Suprapubic skin (tissue), 4 donors: ENCODE data around the gene SMIM5. TPM values are rescaled to one million over a fixed set of nuclear protein-coding genes. Genes with fewer than 3 reads are reported as not detected.
"Not testable (repeated sequence)": the region's sequence is repeated elsewhere in the genome, so short reads cannot be mapped to it uniquely, and the experiment has no call there.

ENCODE experiments used
- DNase-seq, 2 donors: peaks; one replicate each; pipeline ENCODE4 v3.0.0-alpha.2; 2019; ENCODE audit warnings: low spot score in 2 of 2
- H3K27ac ChIP-seq: fragments of 200-600 bp; sonication (generic); one replicate; pipeline ENCODE4 v1.5.1; 2019
- H3K27me3 ChIP-seq: fragments of 200-600 bp; sonication (generic); one replicate; pipeline ENCODE4 v1.5.1; 2019
- H3K36me3 ChIP-seq: fragments of 200-600 bp; sonication (generic); one replicate; pipeline ENCODE4 v1.5.1; 2019
- H3K4me1 ChIP-seq: fragments of 200-600 bp; sonication (generic); one replicate; pipeline ENCODE4 v1.5.1; 2019
- H3K4me3 ChIP-seq: fragments of 200-600 bp; sonication (generic); one replicate; pipeline ENCODE4 v1.5.1; 2019; ENCODE audit warnings: mild to moderate bottlenecking
- H3K9me3 ChIP-seq: fragments of 200-600 bp; sonication (generic); one replicate; pipeline ENCODE4 v1.5.1; 2019
- EP300 ChIP-seq: sonication (generic); formaldehyde crosslinking; IDR thresholded peaks from one replicate; pipeline ENCODE4 v1.6.1; 2017; ENCODE audit warnings: antibody characterized with exemption
- POLR2A ChIP-seq, 2 donors: fragments of 450-650 bp; IDR thresholded peaks; one replicate each; pipeline ENCODE4 v1.6.1; 2017; ENCODE audit warnings: antibody characterized with exemption in 2 of 2, mild to moderate bottlenecking in 2 of 2, moderate library complexity in 2 of 2
- POLR2AphosphoS5 ChIP-seq, 3 donors: sonication (generic); formaldehyde crosslinking; IDR thresholded peaks; one replicate each; pipeline ENCODE4 v1.6.1; 2017; ENCODE audit warnings: antibody characterized with exemption in 3 of 3
- WGBS: methylation state at CpG from one replicate; pipeline ENCODE4 v1.1.5; 2018; 5-methylcytosine and 5-hydroxymethylcytosine counted together
- total RNA-seq, 4 donors: library from RNA; depleted of rRNA; stranded (reverse); fragments of >200 nt; gene quantifications; one replicate each; pipeline ENCODE4 v1.1.0, GENCODE V29; 2016
- TF ChIP-seq, protein P1 (sequence below), 2 donors: fragments of 200-600 bp in 1 of 2; fragments of 450-650 bp in 1 of 2; sonication (generic) in 1 of 2; IDR thresholded peaks; one replicate each; pipeline ENCODE4 v1.5.1; 2016 to 2019; ENCODE audit warnings: antibody characterized with exemption in 2 of 2, mild to moderate bottlenecking in 1 of 2, moderate library complexity in 1 of 2

SMIM5 gene
- total RNA-seq, 4 donors from 2014 or later, result 1.7 to 11.8 (median 8.6) TPM

DNA sequence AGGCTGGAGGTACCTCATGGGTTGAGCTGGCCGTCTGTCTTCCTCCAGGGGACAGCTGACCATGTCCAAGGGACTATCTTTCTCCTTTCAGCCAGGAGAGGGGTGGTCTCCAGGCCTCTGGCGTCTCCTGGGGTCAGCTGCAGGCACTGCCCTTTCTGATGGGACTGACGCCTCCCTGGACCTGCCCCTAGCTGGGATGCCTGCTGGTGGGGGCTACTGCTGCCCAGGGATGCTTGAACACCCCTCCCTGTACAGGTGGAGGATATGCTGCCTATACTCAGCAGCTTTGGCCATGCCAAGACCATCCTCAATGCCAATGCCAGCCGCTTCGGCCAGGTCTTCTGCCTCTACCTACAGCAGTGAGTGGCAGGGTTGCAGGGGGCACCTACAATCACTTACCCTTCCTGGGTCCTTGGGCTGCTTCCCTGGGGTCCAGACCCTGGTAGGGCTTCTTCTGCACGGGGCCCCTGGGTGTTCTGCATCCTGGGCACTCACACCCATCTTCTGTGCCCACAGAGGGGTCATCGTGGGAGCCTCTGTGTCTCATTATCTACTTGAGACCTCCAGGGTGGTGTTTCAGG lies 41.4 kb upstream of the SMIM5 start:
- no peak overlapping the region for H3K27ac ChIP-seq
- H3K4me3 ChIP-seq, result no peak overlapping the region
- TF ChIP-seq EP300, result no peak
- TF ChIP-seq POLR2AphosphoS5 (IDR thresholded peaks at IDR 0.05), result no peak
- no peak for TF ChIP-seq POLR2A (IDR thresholded peaks at IDR 0.05)
- TF ChIP-seq, protein P1, sequence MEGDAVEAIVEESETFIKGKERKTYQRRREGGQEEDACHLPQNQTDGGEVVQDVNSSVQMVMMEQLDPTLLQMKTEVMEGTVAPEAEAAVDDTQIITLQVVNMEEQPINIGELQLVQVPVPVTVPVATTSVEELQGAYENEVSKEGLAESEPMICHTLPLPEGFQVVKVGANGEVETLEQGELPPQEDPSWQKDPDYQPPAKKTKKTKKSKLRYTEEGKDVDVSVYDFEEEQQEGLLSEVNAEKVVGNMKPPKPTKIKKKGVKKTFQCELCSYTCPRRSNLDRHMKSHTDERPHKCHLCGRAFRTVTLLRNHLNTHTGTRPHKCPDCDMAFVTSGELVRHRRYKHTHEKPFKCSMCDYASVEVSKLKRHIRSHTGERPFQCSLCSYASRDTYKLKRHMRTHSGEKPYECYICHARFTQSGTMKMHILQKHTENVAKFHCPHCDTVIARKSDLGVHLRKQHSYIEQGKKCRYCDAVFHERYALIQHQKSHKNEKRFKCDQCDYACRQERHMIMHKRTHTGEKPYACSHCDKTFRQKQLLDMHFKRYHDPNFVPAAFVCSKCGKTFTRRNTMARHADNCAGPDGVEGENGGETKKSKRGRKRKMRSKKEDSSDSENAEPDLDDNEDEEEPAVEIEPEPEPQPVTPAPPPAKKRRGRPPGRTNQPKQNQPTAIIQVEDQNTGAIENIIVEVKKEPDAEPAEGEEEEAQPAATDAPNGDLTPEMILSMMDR (IDR thresholded peaks at IDR 0.05), result no peak
- no peaks in the 10 kb centered on the region for H3K27me3 ChIP-seq
- WGBS, result 88% methylated on average over 5 of the region's 7 CpGs
- DNase-seq, result no peak
- H3K4me1 ChIP-seq, result peaks cover 29% of the 10 kb centered on the region
- H3K36me3 ChIP-seq, result no peaks in the 10 kb centered on the region
- H3K9me3 ChIP-seq, result no peaks in the 10 kb centered on the region

GRCh38 chr17:75592348-75593020 lies 40.8 kb upstream of the SMIM5 start:
- peak in 1 of 2 donors; percentile 64 for DNase-seq
- no peak overlapping the region for H3K4me3 ChIP-seq
- TF ChIP-seq, protein P1 (IDR thresholded peaks at IDR 0.05), result no peak
- TF ChIP-seq POLR2AphosphoS5 (IDR thresholded peaks at IDR 0.05), result no peak
- TF ChIP-seq POLR2A (IDR thresholded peaks at IDR 0.05), result no peak
- TF ChIP-seq EP300, result no peak
- H3K4me1 ChIP-seq, result peaks cover 26% of the 10 kb centered on the region
- 100% methylated on average over 1 of the region's 17 CpGs for WGBS
- H3K27ac ChIP-seq, result no peak overlapping the region
- H3K9me3 ChIP-seq, result no peaks in the 10 kb centered on the region
- no peaks in the 10 kb centered on the region for H3K36me3 ChIP-seq
- H3K27me3 ChIP-seq, result no peaks in the 10 kb centered on the region

GRCh38 chr17:75593430-75593829 lies 39.8 kb upstream of the SMIM5 start:
- WGBS, result 70% methylated on average over 9 of the region's 9 CpGs
- DNase-seq, H3K36me3 ChIP-seq, H3K4me3 ChIP-seq, H3K9me3 ChIP-seq, H3K27ac ChIP-seq, H3K27me3 ChIP-seq: not testable (repeated sequence)
- peaks cover 18% of the 10 kb centered on the region for H3K4me1 ChIP-seq

GRCh38 chr17:75594499-75595283 lies 38.5 kb upstream of the SMIM5 start:
- Histone ChIP-seq H3K4me3 (no peak overlapping the region), H3K27me3 (no peaks in the 10 kb centered on the region), H3K36me3 (no peaks in the 10 kb centered on the region), H3K27ac (no peak overlapping the region), H3K9me3 (no peaks in the 10 kb centered on the region), H3K4me1 (peaks cover 8% of the 10 kb centered on the region)
- TF ChIP-seq POLR2A (IDR thresholded peaks at IDR 0.05), result no peak
- TF ChIP-seq POLR2AphosphoS5 (IDR thresholded peaks at IDR 0.05), result no peak
- TF ChIP-seq, protein P1 (IDR thresholded peaks at IDR 0.05), result no peak
- no peak for TF ChIP-seq EP300
- 95% methylated on average over 6 of the region's 28 CpGs for WGBS
- peak in 1 of 2 donors; percentile 59 for DNase-seq

GRCh38 chr17:75595284-75595919 lies 37.8 kb upstream of the SMIM5 start:
- Histone ChIP-seq H3K4me3 (no peak overlapping the region), H3K27ac (no peak overlapping the region), H3K4me1 (peaks cover under 1% of the 10 kb centered on the region), H3K9me3 (no peaks in the 10 kb centered on the region), H3K27me3 (no peaks in the 10 kb centered on the region), H3K36me3 (no peaks in the 10 kb centered on the region)
- no peak for TF ChIP-seq POLR2AphosphoS5 (IDR thresholded peaks at IDR 0.05)
- no peak for TF ChIP-seq POLR2A (IDR thresholded peaks at IDR 0.05)
- TF ChIP-seq EP300, result no peak
- TF ChIP-seq, protein P1 (IDR thresholded peaks at IDR 0.05), result no peak
- WGBS, result 100% methylated on average over 1 of the region's 13 CpGs
- DNase-seq, result no peak
